Measurements from ENCODE around the gene HAO1.

Gene HAO1

GRCh38 chr20:7855545-7855944 lies 84.7 kb downstream of the HAO1 start:
- TF ChIP-seq CTCF (IDR thresholded peaks at IDR 0.05; ENCODE audit: low read depth, low read length), result no peak
- in situ Hi-C loops (cut with HindIII; ENCODE audit: low sequenced_read_pairs), result no loop called here

GRCh38 chr20:7853493-7853892 lies 86.8 kb downstream of the HAO1 start:
- in situ Hi-C loops (cut with HindIII; ENCODE audit: low sequenced_read_pairs), result no loop called here
- H3K4me3 ChIP-seq (ENCODE audit: low read depth, low read length), result no peak overlapping the region
- TF ChIP-seq CTCF (IDR thresholded peaks at IDR 0.05; ENCODE audit: low read depth, low read length), result no peak
- no peak for DNase-seq (ENCODE audit: low read depth, low spot score)

More at GRCh38 chr20:7855545-7855944, 84.7 kb downstream of the HAO1 start:
- H3K4me3 ChIP-seq (ENCODE audit: low read depth, low read length), result no peak overlapping the region
- no peak for DNase-seq (ENCODE audit: low read depth, low spot score)

- in situ Hi-C loops (cut with HindIII; ENCODE audit: low sequenced_read_pairs), result no loop called here
- H3K4me3 ChIP-seq (ENCODE audit: low read depth, low read length), result no peak overlapping the region
- DNase-seq (ENCODE audit: low read depth, low spot score), result no peak
- TF ChIP-seq CTCF (IDR thresholded peaks at IDR 0.05; ENCODE audit: low read depth, low read length), result no peak
These were observed 89.3 kb downstream of the HAO1 start for GRCh38 chr20:7850775-7851490.

- in situ Hi-C loops (cut with HindIII; ENCODE audit: low sequenced_read_pairs), result no loop called here
- DNase-seq (ENCODE audit: low read depth, low spot score), result no peak
- H3K4me3 ChIP-seq (ENCODE audit: low read depth, low read length), result no peak overlapping the region
- no peak for TF ChIP-seq CTCF (IDR thresholded peaks at IDR 0.05; ENCODE audit: low read depth, low read length)
These were observed 90.6 kb downstream of the HAO1 start for GRCh38 chr20:7849675-7850074.

- in situ Hi-C loops (cut with HindIII; ENCODE audit: low sequenced_read_pairs), result no loop called here
These were observed 91.9 kb downstream of the HAO1 start for GRCh38 chr20:7848351-7848750.

GRCh38 chr20:7843613-7844012 lies 96.6 kb downstream of the HAO1 start:
- TF ChIP-seq CTCF (IDR thresholded peaks at IDR 0.05; ENCODE audit: low read depth, low read length), result no peak
- no peak for DNase-seq (ENCODE audit: low read depth, low spot score)
- H3K4me3 ChIP-seq (ENCODE audit: low read depth, low read length), result no peak overlapping the region
- in situ Hi-C loops (cut with HindIII; ENCODE audit: low sequenced_read_pairs), result no loop called here

More at GRCh38 chr20:7848351-7848750, 91.9 kb downstream of the HAO1 start:
- H3K4me3 ChIP-seq (ENCODE audit: low read depth, low read length), result no peak overlapping the region
- DNase-seq (ENCODE audit: low read depth, low spot score), result no peak
- TF ChIP-seq CTCF (IDR thresholded peaks at IDR 0.05; ENCODE audit: low read depth, low read length), result no peak
